Sigmoid colon (tissue), 7 donors: ENCODE measurements around the gene DARS1. TPM values are rescaled to one million over a fixed set of nuclear protein-coding genes. Genes with fewer than 3 reads are reported as not detected.
"Not testable (repeated sequence)": the region's sequence is repeated elsewhere in the genome, so short reads cannot be mapped to it uniquely, and the experiment has no call there.

Source experiments
- DNase-seq: peaks from one replicate; pipeline ENCODE4 v3.0.0-alpha.2; 2019
- H3K27ac ChIP-seq, 4 donors: fragments of 200-600 bp; sonication (generic); one replicate each; pipeline ENCODE4 v1.5.1; 2016 to 2019; ENCODE audit warnings: mild to moderate bottlenecking in 1 of 4
- H3K27me3 ChIP-seq, 3 donors: fragments of 200-600 bp; sonication (generic); one replicate each; pipeline ENCODE4 v1.5.1; 2019; ENCODE audit warnings: mild to moderate bottlenecking in 1 of 3
- H3K36me3 ChIP-seq, 4 donors: fragments of 200-600 bp; sonication (generic); one replicate each; pipeline ENCODE4 v1.5.1; 2016 to 2019
- H3K4me1 ChIP-seq, 4 donors: fragments of 200-600 bp; sonication (generic); one replicate each; pipeline ENCODE4 v1.5.1; 2017 to 2019
- H3K4me3 ChIP-seq, 4 donors: fragments of 200-600 bp; sonication (generic); one replicate each; pipeline ENCODE4 v1.5.1; 2017 to 2019; ENCODE audit warnings: mild to moderate bottlenecking in 2 of 4, moderate library complexity in 1 of 4
- H3K9me3 ChIP-seq, 4 donors: fragments of 200-600 bp in 3 of 4; sonication (generic) in 3 of 4; one replicate each; pipeline versions ENCODE4 v1.5.1 to v1.6.1; 2013 to 2019
- EP300 ChIP-seq, 4 donors: sonication (generic); formaldehyde crosslinking; IDR thresholded peaks; one replicate each; pipeline ENCODE4 v1.6.1; 2017; ENCODE audit warnings: antibody characterized with exemption in 4 of 4
- POLR2A ChIP-seq, 2 donors: fragments of 450-650 bp; IDR thresholded peaks; one replicate each; pipeline ENCODE4 v1.6.1; 2016; ENCODE audit warnings: antibody characterized with exemption in 2 of 2, mild to moderate bottlenecking in 2 of 2, moderate library complexity in 2 of 2
- POLR2AphosphoS5 ChIP-seq, 4 donors: sonication (generic); formaldehyde crosslinking; IDR thresholded peaks; one replicate each; pipeline ENCODE4 v1.6.1; 2017; ENCODE audit warnings: antibody characterized with exemption in 4 of 4
- WGBS, 2 donors: extraction: QIAGEN DNeasy Blood & Tissue Kit; methylation state at CpG; one replicate each; pipeline ENCODE4 v1.1.7; 2013; 5-methylcytosine and 5-hydroxymethylcytosine counted together
- intact Hi-C: fragments of 100-400 bp; cut with DNase I; formaldehyde crosslinking; loops from one replicate; pipeline ENCODE4 v1.15.1; 2023
- polyA plus RNA-seq, 3 donors: library from polyadenylated mRNA; stranded (reverse); fragments of 200-250 nt; gene quantifications; one replicate each; pipeline ENCODE4 v1.2.3, GENCODE V29; 2013
- total RNA-seq, 4 donors: library from RNA; depleted of rRNA; stranded (reverse); fragments of >200 nt; gene quantifications; one replicate each; pipeline ENCODE4 v1.1.0, GENCODE V29; 2016
- TF ChIP-seq, protein P1 (sequence below), 4 experiments: fragments of 450-650 bp in 3 of 4; fragments of 200-600 bp in 1 of 4; IDR thresholded peaks; one replicate each; pipeline ENCODE4 v1.5.1; 2016 to 2019; ENCODE audit warnings: antibody characterized with exemption in 4 of 4, mild to moderate bottlenecking in 3 of 4, moderate library complexity in 2 of 4
- donor health status: healthy with polysubstance abuse.
- donor health status: Bipolar disorder and iron deficiency.
- donor health status: healthy.

DARS1 gene
- total and polyA plus RNA-seq, 7 donors = 31.4 to 95.6 (median 77.3) TPM

DNA sequence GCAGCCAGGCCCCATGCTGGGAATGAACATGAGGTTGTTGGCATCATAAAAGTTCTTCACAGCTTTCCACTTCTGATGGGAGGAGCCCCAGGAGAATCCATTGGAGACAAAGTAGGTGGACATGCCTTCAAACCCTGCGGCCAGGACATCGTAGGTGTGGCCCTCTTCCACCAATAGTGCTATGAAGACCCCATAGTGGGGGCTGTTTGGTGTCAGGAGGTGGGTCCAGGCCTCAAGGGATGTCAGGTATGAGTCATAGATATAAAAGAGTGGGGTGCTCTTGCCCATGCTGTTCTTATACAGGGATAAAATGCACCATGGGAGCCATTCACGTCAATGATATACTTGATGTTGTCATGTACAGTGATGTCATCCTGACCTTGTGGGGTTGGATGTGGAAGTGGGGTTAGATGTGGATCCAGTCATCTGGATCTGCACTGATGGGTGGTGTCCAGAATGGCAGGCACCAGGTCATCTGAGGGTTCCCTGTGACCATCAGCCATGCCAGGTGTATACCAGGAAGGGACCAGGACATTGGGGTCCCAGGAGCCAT lies 87.1 kb downstream of the DARS1 start:
- TF ChIP-seq, protein P1, sequence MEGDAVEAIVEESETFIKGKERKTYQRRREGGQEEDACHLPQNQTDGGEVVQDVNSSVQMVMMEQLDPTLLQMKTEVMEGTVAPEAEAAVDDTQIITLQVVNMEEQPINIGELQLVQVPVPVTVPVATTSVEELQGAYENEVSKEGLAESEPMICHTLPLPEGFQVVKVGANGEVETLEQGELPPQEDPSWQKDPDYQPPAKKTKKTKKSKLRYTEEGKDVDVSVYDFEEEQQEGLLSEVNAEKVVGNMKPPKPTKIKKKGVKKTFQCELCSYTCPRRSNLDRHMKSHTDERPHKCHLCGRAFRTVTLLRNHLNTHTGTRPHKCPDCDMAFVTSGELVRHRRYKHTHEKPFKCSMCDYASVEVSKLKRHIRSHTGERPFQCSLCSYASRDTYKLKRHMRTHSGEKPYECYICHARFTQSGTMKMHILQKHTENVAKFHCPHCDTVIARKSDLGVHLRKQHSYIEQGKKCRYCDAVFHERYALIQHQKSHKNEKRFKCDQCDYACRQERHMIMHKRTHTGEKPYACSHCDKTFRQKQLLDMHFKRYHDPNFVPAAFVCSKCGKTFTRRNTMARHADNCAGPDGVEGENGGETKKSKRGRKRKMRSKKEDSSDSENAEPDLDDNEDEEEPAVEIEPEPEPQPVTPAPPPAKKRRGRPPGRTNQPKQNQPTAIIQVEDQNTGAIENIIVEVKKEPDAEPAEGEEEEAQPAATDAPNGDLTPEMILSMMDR (IDR thresholded peaks at IDR 0.05) = no peak
- no peak for TF ChIP-seq POLR2AphosphoS5 (IDR thresholded peaks at IDR 0.05)
- TF ChIP-seq POLR2A (IDR thresholded peaks at IDR 0.05) = no peak
- TF ChIP-seq EP300 (IDR thresholded peaks at IDR 0.05) = no peak
- Histone ChIP-seq H3K4me1 (no peaks in the 10 kb centered on the region), H3K27ac (no peak overlapping the region), H3K36me3 (peaks cover 0 to 8% (median 2%) of the 10 kb centered on the region in 4 donors), H3K9me3 (no peaks in the 10 kb centered on the region), H3K4me3 (no peak overlapping the region), H3K27me3 (no peaks in the 10 kb centered on the region)
- WGBS, 2 donors = 97 to 98% methylated on average over 3 of the region's 3 CpGs
- DNase-seq = no peak
- intact Hi-C loops = no loop called here

DNA sequence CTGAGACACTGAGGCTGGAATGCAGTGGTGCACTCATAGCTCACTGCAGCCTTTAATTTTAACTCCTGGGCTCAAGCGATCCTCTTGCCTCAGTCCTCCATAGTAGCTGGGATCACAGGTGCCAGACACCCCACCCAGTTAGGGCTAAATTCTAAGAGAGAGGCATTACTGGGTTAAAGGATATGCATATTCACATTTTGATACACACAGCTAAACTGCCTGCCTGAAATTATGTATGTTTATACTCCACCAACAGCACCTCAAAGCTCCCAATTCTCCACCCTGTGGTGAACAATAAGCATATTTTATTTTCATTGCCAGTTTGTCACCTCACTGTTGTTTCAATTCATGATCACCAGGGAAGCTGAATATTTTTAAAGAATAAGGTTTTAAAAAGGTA lies 90.5 kb downstream of the DARS1 start:
- Histone ChIP-seq H3K36me3 (no peaks in the 10 kb centered on the region), H3K9me3 (no peaks in the 10 kb centered on the region), H3K27me3 (no peaks in the 10 kb centered on the region), H3K27ac (no peak overlapping the region), H3K4me3 (no peak overlapping the region), H3K4me1 (no peaks in the 10 kb centered on the region)
- DNase-seq = no peak
- TF ChIP-seq, protein P1 (IDR thresholded peaks at IDR 0.05) = no peak
- TF ChIP-seq POLR2AphosphoS5 (IDR thresholded peaks at IDR 0.05) (no peak), POLR2A (IDR thresholded peaks at IDR 0.05) (no peak), EP300 (IDR thresholded peaks at IDR 0.05) (no peak)
- intact Hi-C loops = no loop called here
- WGBS, 2 donors = 92 to 100% methylated on average over 1 of the region's 1 CpG

DNA sequence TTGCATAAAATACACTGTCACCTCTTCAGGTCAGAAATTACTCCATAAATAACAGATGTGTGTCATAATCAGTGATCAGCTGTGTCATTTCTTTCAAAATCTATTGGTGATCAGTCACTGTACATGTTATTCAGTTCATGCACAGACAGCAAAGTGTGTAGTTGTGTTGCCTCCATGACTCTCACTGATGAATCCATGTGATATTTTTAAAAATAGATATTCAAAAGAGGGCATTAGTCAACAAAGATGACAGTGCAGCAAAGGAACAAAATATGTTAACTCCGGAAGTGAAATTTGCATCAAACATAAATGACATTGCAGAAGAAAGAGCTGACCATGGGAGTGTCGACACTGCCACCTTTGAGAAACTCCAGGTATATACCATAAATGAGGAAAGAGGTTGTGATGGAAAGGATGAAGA lies 92.0 kb downstream of the DARS1 start:
- H3K4me1 ChIP-seq = no peaks in the 10 kb centered on the region
- WGBS, 2 donors = 90 to 93% methylated on average over 2 of the region's 2 CpGs
- H3K36me3 ChIP-seq = no peaks in the 10 kb centered on the region
- TF ChIP-seq POLR2A (IDR thresholded peaks at IDR 0.05) (no peak), POLR2AphosphoS5 (IDR thresholded peaks at IDR 0.05) (no peak), EP300 (IDR thresholded peaks at IDR 0.05) (no peak)
- TF ChIP-seq, protein P1 (IDR thresholded peaks at IDR 0.05) = no peak
- H3K4me3 ChIP-seq = no peak overlapping the region
- H3K27ac ChIP-seq = no peak overlapping the region
- no peaks in the 10 kb centered on the region for H3K9me3 ChIP-seq
- H3K27me3 ChIP-seq = no peaks in the 10 kb centered on the region
- DNase-seq = no peak
- intact Hi-C loops = no loop called here

DNA sequence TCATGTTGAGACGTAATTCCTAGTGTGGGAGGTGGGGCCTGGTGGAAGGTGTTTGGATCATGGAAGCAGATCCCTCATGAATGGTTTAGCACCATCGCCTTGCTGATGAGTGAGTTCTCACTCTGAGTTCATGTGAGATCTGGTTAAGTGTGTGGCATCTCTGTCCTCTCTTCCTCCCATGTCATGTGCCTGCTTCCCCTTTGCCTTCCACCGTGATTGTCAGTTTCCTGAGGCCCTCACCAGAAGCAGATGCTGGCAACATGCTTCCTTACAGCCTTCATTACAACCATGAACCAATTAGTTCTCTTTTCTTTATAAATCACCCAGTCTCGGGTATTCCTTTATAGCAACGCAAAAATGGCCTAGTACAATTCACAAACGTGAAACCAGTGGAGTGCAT lies 94.6 kb downstream of the DARS1 start:
- no peaks in the 10 kb centered on the region for H3K27me3 ChIP-seq
- no peak overlapping the region for H3K27ac ChIP-seq
- 59 to 83% methylated on average over 6 of the region's 6 CpGs for WGBS, 2 donors
- H3K4me3 ChIP-seq = no peak overlapping the region
- no peaks in the 10 kb centered on the region for H3K4me1 ChIP-seq
- DNase-seq = no peak
- intact Hi-C loops = no loop called here
- TF ChIP-seq POLR2A (IDR thresholded peaks at IDR 0.05) = no peak
- no peak for TF ChIP-seq EP300 (IDR thresholded peaks at IDR 0.05)
- no peak for TF ChIP-seq POLR2AphosphoS5 (IDR thresholded peaks at IDR 0.05)
- TF ChIP-seq, protein P1 (IDR thresholded peaks at IDR 0.05) = no peak
- no peaks in the 10 kb centered on the region for H3K9me3 ChIP-seq
- H3K36me3 ChIP-seq = no peaks in the 10 kb centered on the region

DNA sequence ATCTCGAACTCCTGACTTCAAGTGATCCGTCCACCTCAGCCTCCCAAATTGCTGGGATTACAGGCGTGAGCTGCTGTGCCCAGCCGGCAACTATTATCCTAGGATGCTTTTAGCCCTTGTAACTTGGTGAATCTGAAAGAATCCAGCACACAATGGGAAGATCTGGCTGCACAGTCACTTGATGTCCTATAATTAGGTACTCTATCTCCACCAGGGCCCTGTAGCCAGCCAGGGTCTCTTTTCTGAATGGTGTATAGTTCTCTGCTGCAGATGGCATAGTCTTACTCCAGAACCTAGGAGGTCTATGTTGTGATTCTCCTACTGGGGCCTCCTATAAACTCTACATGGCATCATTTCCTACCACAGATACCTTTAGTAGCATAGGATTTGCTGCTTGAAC lies 95.3 kb downstream of the DARS1 start:
- TF ChIP-seq POLR2A (IDR thresholded peaks at IDR 0.05) (no peak), POLR2AphosphoS5 (IDR thresholded peaks at IDR 0.05) (no peak), EP300 (IDR thresholded peaks at IDR 0.05) (no peak)
- TF ChIP-seq, protein P1 (IDR thresholded peaks at IDR 0.05) = no peak
- H3K4me1 ChIP-seq = no peaks in the 10 kb centered on the region
- no peak for DNase-seq
- no peaks in the 10 kb centered on the region for H3K27me3 ChIP-seq
- H3K9me3 ChIP-seq = no peaks in the 10 kb centered on the region
- no peak overlapping the region for H3K4me3 ChIP-seq
- 96% methylated on average over 4 of the region's 4 CpGs for WGBS, 2 donors
- no peaks in the 10 kb centered on the region for H3K36me3 ChIP-seq
- H3K27ac ChIP-seq = no peak overlapping the region
- intact Hi-C loops = no loop called here

DNA sequence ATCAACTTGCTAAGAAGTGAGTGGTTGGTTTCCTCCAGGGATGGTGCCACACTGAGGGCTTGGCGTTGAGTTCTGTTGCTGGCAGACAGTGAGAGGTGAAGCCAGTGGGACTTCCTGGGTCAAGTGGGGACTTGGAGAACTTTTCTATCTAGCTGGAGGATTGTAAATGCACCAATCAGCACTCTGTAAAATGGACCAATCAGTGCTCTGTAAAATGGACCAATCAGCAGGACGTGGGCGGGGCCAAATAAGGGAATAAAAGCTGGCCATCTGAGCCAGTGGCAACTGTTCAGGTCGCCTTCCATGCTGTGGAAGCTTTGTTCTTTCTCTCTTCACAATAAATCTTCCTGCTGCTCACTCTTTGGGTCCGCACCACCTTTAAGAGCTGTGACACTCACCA lies 96.8 kb downstream of the DARS1 start:
- H3K4me1 ChIP-seq, DNase-seq, H3K9me3 ChIP-seq, intact Hi-C loops, H3K4me3 ChIP-seq, H3K36me3 ChIP-seq, H3K27ac ChIP-seq, H3K27me3 ChIP-seq: not testable (repeated sequence)
- WGBS, 2 donors = 88 to 94% methylated on average over 5 of the region's 5 CpGs
